ENCODE results near the gene KPRP.

KPRP gene

GRCh38 chr1:152783095-152783494 lies 25.3 kb downstream of the KPRP start:
- Histone ChIP-seq H2BK12ac (ENCODE audit: low read length) (no peak overlapping the region), H3K36me3 (ENCODE audit: control insufficient read depth in 1 of 2, insufficient read depth in 2 of 2, low read length in 2 of 2) (no peaks in the 10 kb centered on the region), H3K23ac (ENCODE audit: low read length) (no peak overlapping the region), H3K27me3 (ENCODE audit: insufficient read depth, low read length) (no peaks in the 10 kb centered on the region), H3K18ac (ENCODE audit: low read length) (no peak overlapping the region), H4K8ac (ENCODE audit: low read depth, low read length) (no peak overlapping the region), H4K91ac (ENCODE audit: low read depth, low read length) (no peak overlapping the region), H2BK5ac (ENCODE audit: low read depth, low read length, poor library complexity) (no peak overlapping the region), H3K4ac (ENCODE audit: low read depth, low read length) (no peak overlapping the region), H3K4me2 (ENCODE audit: low read length) (no peak overlapping the region), H3K4me1 (ENCODE audit: control insufficient read depth in 1 of 2, insufficient read depth in 2 of 2, low read length in 2 of 2) (no peaks in the 10 kb centered on the region), H2AFZ (ENCODE audit: insufficient read depth, low read length, poor library complexity) (no peak overlapping the region), H3K14ac (ENCODE audit: low read length) (no peak overlapping the region), H3K4me3 (ENCODE audit: low read depth, low read length) (no peak overlapping the region), H3K27ac (ENCODE audit: low read depth, low read length) (no peak overlapping the region), H4K12ac (ENCODE audit: low read depth, low read length) (no peak overlapping the region), H3K79me1 (ENCODE audit: low read length) (no peaks in the 10 kb centered on the region), H3K9ac (ENCODE audit: low read length) (no peak overlapping the region), H2BK120ac (ENCODE audit: insufficient read depth, low read length, poor library complexity) (no peak overlapping the region), H2AK5ac (ENCODE audit: low read length) (no peak overlapping the region), H3K79me2 (ENCODE audit: control insufficient read depth, insufficient read depth, low read length, poor library complexity) (no peaks in the 10 kb centered on the region), H3K9me3 (ENCODE audit: insufficient read depth, low read depth, low read length) (peaks cover 8% of the 10 kb centered on the region)
- no CpG with 5 or more reads among the region's 2 CpGs for WGBS (ENCODE audit: extremely low coverage, insufficient coverage, insufficient read length)
- no peak for DNase-seq

DNA sequence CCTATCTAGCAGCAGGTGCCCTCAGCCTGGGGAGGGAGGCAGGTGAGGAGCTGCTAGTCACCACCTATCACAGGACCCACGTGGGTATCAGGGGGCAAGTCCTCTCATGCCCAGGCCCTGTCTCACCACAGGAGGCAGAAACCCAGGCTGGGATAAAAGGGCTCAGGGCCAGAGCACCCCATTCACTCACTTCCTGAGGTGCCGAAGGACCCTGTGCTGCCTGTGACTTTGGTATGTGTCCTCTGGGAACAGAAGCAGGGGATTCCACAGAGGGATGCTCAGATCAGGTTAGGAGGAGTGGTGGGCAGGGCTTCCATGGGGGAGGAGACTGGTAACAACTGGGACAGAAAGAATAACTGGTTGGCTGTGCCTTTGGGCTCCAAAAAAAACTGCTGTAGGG lies 28.3 kb downstream of the KPRP start, which contains the start of gene LCE1E:
Gene LCE1E, plus strand, starts transcription at position 181 of the 400 bp plus-strand sequence. CDS start 1,043 bp downstream, outside the sequence.
- no CpG with 5 or more reads among the region's 2 CpGs for WGBS (ENCODE audit: extremely low coverage, insufficient coverage, insufficient read length)
- H3K9ac ChIP-seq (ENCODE audit: low read length), result no peak within 1 kb of the TSS

DNA sequence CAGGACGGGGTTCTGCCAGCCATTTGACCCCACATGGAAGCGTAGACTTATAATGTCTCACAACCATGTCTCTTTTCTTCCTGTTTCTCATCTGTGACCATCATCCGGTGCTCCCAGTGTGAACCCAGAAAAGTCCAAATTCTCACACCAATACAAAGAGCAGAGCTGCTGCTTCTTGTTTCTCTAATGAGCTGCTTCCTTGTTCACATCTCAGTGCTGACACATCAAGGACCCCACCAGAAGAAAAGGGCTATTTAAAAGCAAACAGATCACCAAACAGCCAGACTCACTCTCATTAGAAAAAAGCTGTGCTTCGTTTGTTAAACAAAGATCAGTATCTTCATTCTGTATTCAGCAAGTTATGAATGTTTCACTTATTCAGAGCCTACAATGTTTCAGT lies 37.9 kb downstream of the KPRP start:
- H3K4ac ChIP-seq (ENCODE audit: low read depth, low read length), result no peak overlapping the region
- no peak overlapping the region for H2AFZ ChIP-seq (ENCODE audit: insufficient read depth, low read length, poor library complexity)
- no peak overlapping the region for H3K4me3 ChIP-seq (ENCODE audit: low read depth, low read length)
- no peaks in the 10 kb centered on the region for H3K79me1 ChIP-seq (ENCODE audit: low read length)
- H3K79me2 ChIP-seq (ENCODE audit: control insufficient read depth, insufficient read depth, low read length, poor library complexity), result no peaks in the 10 kb centered on the region
- no peak overlapping the region for H3K27ac ChIP-seq (ENCODE audit: low read depth, low read length)
- H4K8ac ChIP-seq (ENCODE audit: low read depth, low read length), result no peak overlapping the region
- H3K9ac ChIP-seq (ENCODE audit: low read length), result no peak overlapping the region
- no peak overlapping the region for H3K4me2 ChIP-seq (ENCODE audit: low read length)
- DNase-seq, result no peak
- no peaks in the 10 kb centered on the region for H3K27me3 ChIP-seq (ENCODE audit: insufficient read depth, low read length)
- H3K36me3 ChIP-seq (ENCODE audit: control insufficient read depth in 1 of 2, insufficient read depth in 2 of 2, low read length in 2 of 2), result no peaks in the 10 kb centered on the region
- no peak overlapping the region for H3K14ac ChIP-seq (ENCODE audit: low read length)
- H2BK120ac ChIP-seq (ENCODE audit: insufficient read depth, low read length, poor library complexity), result no peak overlapping the region
- no CpG with 5 or more reads among the region's 4 CpGs for WGBS (ENCODE audit: extremely low coverage, insufficient coverage, insufficient read length)
- H2BK12ac ChIP-seq (ENCODE audit: low read length), result no peak overlapping the region
- H2BK5ac ChIP-seq (ENCODE audit: low read depth, low read length, poor library complexity), result no peak overlapping the region
- no peak overlapping the region for H4K91ac ChIP-seq (ENCODE audit: low read depth, low read length)
- H3K23ac ChIP-seq (ENCODE audit: low read length), result no peak overlapping the region
- no peaks in the 10 kb centered on the region for H3K4me1 ChIP-seq (ENCODE audit: control insufficient read depth in 1 of 2, insufficient read depth in 2 of 2, low read length in 2 of 2)
- peaks cover 11% of the 10 kb centered on the region for H3K9me3 ChIP-seq (ENCODE audit: insufficient read depth, low read depth, low read length)
- H2AK5ac ChIP-seq (ENCODE audit: low read length), result no peak overlapping the region
- no peak overlapping the region for H3K18ac ChIP-seq (ENCODE audit: low read length)
- no peak overlapping the region for H4K12ac ChIP-seq (ENCODE audit: low read depth, low read length)

More for the DNA sequence above, 28.3 kb downstream of the KPRP start, which contains the start of gene LCE1E:
- Histone ChIP-seq H3K4me3 (ENCODE audit: low read depth, low read length) (no peak within 1 kb of the TSS), H4K8ac (ENCODE audit: low read depth, low read length) (no peak within 1 kb of the TSS), H4K12ac (ENCODE audit: low read depth, low read length) (no peak within 1 kb of the TSS), H3K9me3 (ENCODE audit: insufficient read depth, low read depth, low read length) (peaks cover 6% of the 10 kb centered on the region), H3K27me3 (ENCODE audit: insufficient read depth, low read length) (no peaks in the 10 kb centered on the region), H4K91ac (ENCODE audit: low read depth, low read length) (no peak within 1 kb of the TSS), H3K4me1 (ENCODE audit: control insufficient read depth in 1 of 2, insufficient read depth in 2 of 2, low read length in 2 of 2) (no peaks in the 10 kb centered on the region), H3K79me2 (ENCODE audit: control insufficient read depth, insufficient read depth, low read length, poor library complexity) (no peaks in the 10 kb centered on the region), H3K23ac (ENCODE audit: low read length) (no peak within 1 kb of the TSS), H3K4me2 (ENCODE audit: low read length) (no peak within 1 kb of the TSS), H3K14ac (ENCODE audit: low read length) (no peak within 1 kb of the TSS), H3K18ac (ENCODE audit: low read length) (no peak within 1 kb of the TSS), H3K27ac (ENCODE audit: low read depth, low read length) (no peak within 1 kb of the TSS), H2BK120ac (ENCODE audit: insufficient read depth, low read length, poor library complexity) (no peak within 1 kb of the TSS), H2AK5ac (ENCODE audit: low read length) (no peak within 1 kb of the TSS), H3K4ac (ENCODE audit: low read depth, low read length) (no peak within 1 kb of the TSS), H2AFZ (ENCODE audit: insufficient read depth, low read length, poor library complexity) (no peak within 1 kb of the TSS), H3K36me3 (ENCODE audit: control insufficient read depth in 1 of 2, insufficient read depth in 2 of 2, low read length in 2 of 2) (no peaks in the 10 kb centered on the region), H3K79me1 (ENCODE audit: low read length) (no peaks in the 10 kb centered on the region), H2BK5ac (ENCODE audit: low read depth, low read length, poor library complexity) (no peak within 1 kb of the TSS), H2BK12ac (ENCODE audit: low read length) (no peak within 1 kb of the TSS)
- DNase-seq, result no peak

DNA sequence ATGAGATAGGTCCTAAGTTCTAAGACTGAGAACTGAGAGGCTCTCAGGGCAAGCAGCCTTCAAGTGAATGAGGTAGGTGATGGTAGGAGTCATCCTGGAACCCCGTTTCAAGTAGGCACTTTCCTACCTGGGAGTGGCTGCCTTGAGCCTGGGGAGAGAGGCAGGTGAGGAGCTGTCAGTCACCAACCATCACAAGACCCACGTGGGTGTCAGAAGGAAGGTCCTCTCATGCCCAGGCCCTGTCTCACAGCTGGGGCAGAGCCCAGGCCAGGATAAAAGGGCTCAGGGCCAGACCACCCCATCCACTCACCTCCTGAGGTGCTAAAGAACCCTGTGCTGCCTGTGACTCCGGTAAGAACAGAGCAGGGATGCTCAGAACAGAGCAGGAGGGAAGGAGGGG lies 38.6 kb downstream of the KPRP start, which contains the start of gene LCE1D:
Gene LCE1D, plus strand, starts transcription at position 301 of the 400 bp plus-strand sequence. CDS start 1,074 bp downstream, outside the sequence.
- no peak for DNase-seq
- H3K4me1 ChIP-seq (ENCODE audit: control insufficient read depth in 1 of 2, insufficient read depth in 2 of 2, low read length in 2 of 2), result no peaks in the 10 kb centered on the region
- no peak within 1 kb of the TSS for H3K23ac ChIP-seq (ENCODE audit: low read length)
- no peak within 1 kb of the TSS for H2BK120ac ChIP-seq (ENCODE audit: insufficient read depth, low read length, poor library complexity)
- no peaks in the 10 kb centered on the region for H3K27me3 ChIP-seq (ENCODE audit: insufficient read depth, low read length)
- H2AFZ ChIP-seq (ENCODE audit: insufficient read depth, low read length, poor library complexity), result no peak within 1 kb of the TSS
- no CpG with 5 or more reads among the region's 3 CpGs for WGBS (ENCODE audit: extremely low coverage, insufficient coverage, insufficient read length)
- H3K14ac ChIP-seq (ENCODE audit: low read length), result no peak within 1 kb of the TSS
- no peak within 1 kb of the TSS for H3K4ac ChIP-seq (ENCODE audit: low read depth, low read length)
- H3K4me2 ChIP-seq (ENCODE audit: low read length), result no peak within 1 kb of the TSS
- no peak within 1 kb of the TSS for H3K4me3 ChIP-seq (ENCODE audit: low read depth, low read length)
- H2AK5ac ChIP-seq (ENCODE audit: low read length), result no peak within 1 kb of the TSS
- no peaks in the 10 kb centered on the region for H3K79me1 ChIP-seq (ENCODE audit: low read length)
- no peak within 1 kb of the TSS for H2BK12ac ChIP-seq (ENCODE audit: low read length)
- H3K18ac ChIP-seq (ENCODE audit: low read length), result no peak within 1 kb of the TSS
- H4K8ac ChIP-seq (ENCODE audit: low read depth, low read length), result no peak within 1 kb of the TSS
- peaks cover 12% of the 10 kb centered on the region for H3K9me3 ChIP-seq (ENCODE audit: insufficient read depth, low read depth, low read length)
- no peak within 1 kb of the TSS for H2BK5ac ChIP-seq (ENCODE audit: low read depth, low read length, poor library complexity)
- H3K27ac ChIP-seq (ENCODE audit: low read depth, low read length), result no peak within 1 kb of the TSS
- H4K91ac ChIP-seq (ENCODE audit: low read depth, low read length), result no peak within 1 kb of the TSS
- H3K9ac ChIP-seq (ENCODE audit: low read length), result no peak within 1 kb of the TSS
- H3K36me3 ChIP-seq (ENCODE audit: control insufficient read depth in 1 of 2, insufficient read depth in 2 of 2, low read length in 2 of 2), result no peaks in the 10 kb centered on the region
- no peak within 1 kb of the TSS for H4K12ac ChIP-seq (ENCODE audit: low read depth, low read length)
- H3K79me2 ChIP-seq (ENCODE audit: control insufficient read depth, insufficient read depth, low read length, poor library complexity), result no peaks in the 10 kb centered on the region

All from trophoblast cell (in vitro differentiated cells and primary cell).